Neural progenitor cell (in vitro differentiated cells): ENCODE measurements around the gene TBRG4.

Experiments
- EZH2 ChIP-seq: fragments of 200-600 bp; sonication (generic); IDR thresholded peaks from 2 replicates; pipeline ENCODE4 v1.6.1; 2017; ENCODE audit warnings: antibody characterized with exemption, mild to moderate bottlenecking, moderate library complexity
- TF ChIP-seq, protein P1 (sequence below): fragments of 200-600 bp; sonication (generic); IDR thresholded peaks from 2 replicates; pipeline ENCODE4 v1.5.1; 2017; ENCODE audit warnings: antibody characterized with exemption, mild to moderate bottlenecking

DNA sequence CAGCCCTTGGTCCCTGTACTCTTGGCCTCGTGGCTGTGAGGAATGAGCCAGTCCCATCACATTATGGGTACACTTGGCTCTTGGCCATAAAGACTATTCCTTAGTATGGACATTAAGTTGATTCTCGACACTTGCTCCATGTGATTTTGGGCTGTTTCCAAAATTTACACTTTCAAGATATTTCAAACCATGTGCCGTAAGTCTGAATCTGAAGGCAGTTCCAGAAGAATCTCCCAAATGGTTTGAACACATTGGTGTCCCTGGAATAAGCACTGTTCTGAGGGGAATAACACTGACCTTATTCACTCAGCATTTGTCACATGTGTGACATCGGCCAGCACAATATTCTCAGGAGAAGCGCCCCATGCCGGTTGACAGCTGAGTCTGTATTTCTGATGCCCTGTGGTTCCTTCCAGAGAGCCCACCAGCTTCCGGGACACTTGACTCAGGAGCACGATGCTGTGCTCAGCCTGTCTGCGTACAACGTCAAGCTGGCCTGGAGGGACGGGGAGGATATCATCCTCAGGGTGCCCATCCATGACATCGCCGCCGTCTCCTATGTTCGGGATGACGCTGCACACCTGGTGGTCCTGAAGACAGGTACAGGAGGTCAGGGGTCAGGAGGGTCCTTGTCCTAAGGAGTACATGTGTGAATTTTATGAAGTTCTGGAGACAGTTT lies 47.3 kb downstream of the TBRG4 start:
- TF ChIP-seq, protein P1, sequence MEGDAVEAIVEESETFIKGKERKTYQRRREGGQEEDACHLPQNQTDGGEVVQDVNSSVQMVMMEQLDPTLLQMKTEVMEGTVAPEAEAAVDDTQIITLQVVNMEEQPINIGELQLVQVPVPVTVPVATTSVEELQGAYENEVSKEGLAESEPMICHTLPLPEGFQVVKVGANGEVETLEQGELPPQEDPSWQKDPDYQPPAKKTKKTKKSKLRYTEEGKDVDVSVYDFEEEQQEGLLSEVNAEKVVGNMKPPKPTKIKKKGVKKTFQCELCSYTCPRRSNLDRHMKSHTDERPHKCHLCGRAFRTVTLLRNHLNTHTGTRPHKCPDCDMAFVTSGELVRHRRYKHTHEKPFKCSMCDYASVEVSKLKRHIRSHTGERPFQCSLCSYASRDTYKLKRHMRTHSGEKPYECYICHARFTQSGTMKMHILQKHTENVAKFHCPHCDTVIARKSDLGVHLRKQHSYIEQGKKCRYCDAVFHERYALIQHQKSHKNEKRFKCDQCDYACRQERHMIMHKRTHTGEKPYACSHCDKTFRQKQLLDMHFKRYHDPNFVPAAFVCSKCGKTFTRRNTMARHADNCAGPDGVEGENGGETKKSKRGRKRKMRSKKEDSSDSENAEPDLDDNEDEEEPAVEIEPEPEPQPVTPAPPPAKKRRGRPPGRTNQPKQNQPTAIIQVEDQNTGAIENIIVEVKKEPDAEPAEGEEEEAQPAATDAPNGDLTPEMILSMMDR, result no peak
- no peak for TF ChIP-seq EZH2
